ENCODE results near the gene WASL. TPM values are rescaled to one million over a fixed set of nuclear protein-coding genes. Genes with fewer than 3 reads are reported as not detected.
"Not testable (repeated sequence)": the region's sequence is repeated elsewhere in the genome, so short reads cannot be mapped to it uniquely, and the experiment has no call there.

WASL gene
- total RNA-seq, 4 donors from 2014 or later, result 30.4 to 41.4 (median 34.2) TPM

- TF ChIP-seq, protein P1, sequence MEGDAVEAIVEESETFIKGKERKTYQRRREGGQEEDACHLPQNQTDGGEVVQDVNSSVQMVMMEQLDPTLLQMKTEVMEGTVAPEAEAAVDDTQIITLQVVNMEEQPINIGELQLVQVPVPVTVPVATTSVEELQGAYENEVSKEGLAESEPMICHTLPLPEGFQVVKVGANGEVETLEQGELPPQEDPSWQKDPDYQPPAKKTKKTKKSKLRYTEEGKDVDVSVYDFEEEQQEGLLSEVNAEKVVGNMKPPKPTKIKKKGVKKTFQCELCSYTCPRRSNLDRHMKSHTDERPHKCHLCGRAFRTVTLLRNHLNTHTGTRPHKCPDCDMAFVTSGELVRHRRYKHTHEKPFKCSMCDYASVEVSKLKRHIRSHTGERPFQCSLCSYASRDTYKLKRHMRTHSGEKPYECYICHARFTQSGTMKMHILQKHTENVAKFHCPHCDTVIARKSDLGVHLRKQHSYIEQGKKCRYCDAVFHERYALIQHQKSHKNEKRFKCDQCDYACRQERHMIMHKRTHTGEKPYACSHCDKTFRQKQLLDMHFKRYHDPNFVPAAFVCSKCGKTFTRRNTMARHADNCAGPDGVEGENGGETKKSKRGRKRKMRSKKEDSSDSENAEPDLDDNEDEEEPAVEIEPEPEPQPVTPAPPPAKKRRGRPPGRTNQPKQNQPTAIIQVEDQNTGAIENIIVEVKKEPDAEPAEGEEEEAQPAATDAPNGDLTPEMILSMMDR (IDR thresholded peaks at IDR 0.05), result no peak
- no peak for TF ChIP-seq POLR2A (IDR thresholded peaks at IDR 0.05)
- no peak overlapping the region for H3K4me3 ChIP-seq (ENCODE audit: low read depth, poor library complexity, severe bottlenecking)
- 31 to 46% methylated on average over 2 of the region's 2 CpGs for WGBS, 2 donors
- DNase-seq (ENCODE audit: low spot score in 2 of 2), result no peak
- intact Hi-C loops (cut with DNase I; ENCODE audit: low total_unique reads), result loop anchor here (10.0 kb wide), 1 partner anchor 61 kb away; no protein-coding TSS in a partner anchor
Measured at GRCh38 chr7:123746055-123746454, 2.7 kb downstream of the WASL start.

DNA sequence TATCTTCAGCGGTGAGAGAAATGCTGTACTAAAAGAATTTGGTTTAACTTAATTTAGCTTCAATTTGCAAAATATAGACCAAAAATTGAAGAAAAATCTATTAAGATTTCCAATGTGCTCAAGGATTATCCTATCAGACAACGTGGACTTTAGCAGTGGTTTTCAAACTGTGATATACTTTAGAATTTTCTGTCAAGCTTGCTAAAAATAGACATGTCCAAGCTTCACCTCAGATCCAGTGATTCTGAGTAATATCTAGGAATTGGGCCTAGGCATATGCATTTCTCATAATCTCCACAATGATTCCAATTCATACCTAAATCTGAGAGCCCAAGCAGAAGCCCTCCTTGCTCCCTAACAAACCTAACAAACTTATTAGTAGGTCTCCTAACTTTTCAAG is 3.4 kb downstream of the WASL start:
- TF ChIP-seq POLR2A (IDR thresholded peaks at IDR 0.05), result no peak
- TF ChIP-seq, protein P1 (IDR thresholded peaks at IDR 0.05), result no peak
- intact Hi-C loops (cut with DNase I; ENCODE audit: low total_unique reads), result loop anchor here (10.0 kb wide), 1 partner anchor 61 kb away; no protein-coding TSS in a partner anchor
- WGBS, 2 donors, result 85 to 86% methylated on average over 2 of the region's 2 CpGs
- no peak overlapping the region for H3K4me3 ChIP-seq (ENCODE audit: low read depth, poor library complexity, severe bottlenecking)
- no peak for DNase-seq (ENCODE audit: low spot score in 2 of 2)

- 88 to 89% methylated on average over 1 of the region's 1 CpG for WGBS, 2 donors
- TF ChIP-seq POLR2A (IDR thresholded peaks at IDR 0.05), result no peak
- TF ChIP-seq, protein P1 (IDR thresholded peaks at IDR 0.05), result no peak
- no peak for DNase-seq (ENCODE audit: low spot score in 2 of 2)
- intact Hi-C loops (cut with DNase I; ENCODE audit: low total_unique reads), result loop anchor here (10.0 kb wide), 1 partner anchor 60 kb away; no protein-coding TSS in a partner anchor
- H3K4me3 ChIP-seq (ENCODE audit: low read depth, poor library complexity, severe bottlenecking), result no peak overlapping the region
Measured at GRCh38 chr7:123744416-123744815, 4.4 kb downstream of the WASL start.

- no peak overlapping the region for H3K4me3 ChIP-seq (ENCODE audit: low read depth, poor library complexity, severe bottlenecking)
- TF ChIP-seq POLR2A (IDR thresholded peaks at IDR 0.05), result no peak
- TF ChIP-seq, protein P1 (IDR thresholded peaks at IDR 0.05), result no peak
- DNase-seq (ENCODE audit: low spot score in 2 of 2), result no peak
- intact Hi-C loops (cut with DNase I; ENCODE audit: low total_unique reads), result loop anchor here (10.0 kb wide), 1 partner anchor 57 kb away; no protein-coding TSS in a partner anchor
Measured at GRCh38 chr7:123741940-123742339, 6.9 kb downstream of the WASL start.

DNA sequence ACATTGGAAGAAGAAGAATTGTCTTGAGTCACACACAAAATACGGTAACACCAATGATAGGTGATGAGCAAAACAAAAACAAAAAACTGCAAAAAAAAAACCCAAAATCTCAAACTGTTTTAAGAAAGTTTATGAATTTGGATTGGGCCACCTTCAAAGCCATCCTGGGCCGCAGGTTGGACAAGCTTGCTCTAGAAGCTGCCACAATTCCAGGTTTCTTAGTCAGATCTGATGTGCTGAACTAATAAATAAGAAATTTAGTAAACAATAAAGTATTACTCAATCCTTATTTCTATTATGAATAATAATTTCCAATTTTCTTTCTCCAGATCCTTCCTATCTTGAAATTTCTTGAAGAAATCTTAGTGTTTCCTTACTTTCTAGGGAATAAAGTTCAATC is 10.0 kb downstream of the WASL start:
- no peak overlapping the region for H3K4me3 ChIP-seq (ENCODE audit: low read depth, poor library complexity, severe bottlenecking)
- intact Hi-C loops (cut with DNase I; ENCODE audit: low total_unique reads), result no loop called here
- DNase-seq (ENCODE audit: low spot score in 2 of 2), result no peak
- WGBS, 2 donors, result 85 to 86% methylated on average over 2 of the region's 2 CpGs
- TF ChIP-seq, protein P1 (IDR thresholded peaks at IDR 0.05), result no peak
- no peak for TF ChIP-seq POLR2A (IDR thresholded peaks at IDR 0.05)

GRCh38 chr7:123738356-123738755 is 10.4 kb downstream of the WASL start:
- H3K4me3 ChIP-seq (ENCODE audit: low read depth, poor library complexity, severe bottlenecking), result no peak overlapping the region
- intact Hi-C loops (cut with DNase I; ENCODE audit: low total_unique reads), result no loop called here
- no peak for DNase-seq (ENCODE audit: low spot score in 2 of 2)
- 77 to 82% methylated on average over 3 of the region's 3 CpGs for WGBS, 2 donors
- TF ChIP-seq POLR2A (IDR thresholded peaks at IDR 0.05), result no peak
- TF ChIP-seq, protein P1 (IDR thresholded peaks at IDR 0.05), result no peak

DNA sequence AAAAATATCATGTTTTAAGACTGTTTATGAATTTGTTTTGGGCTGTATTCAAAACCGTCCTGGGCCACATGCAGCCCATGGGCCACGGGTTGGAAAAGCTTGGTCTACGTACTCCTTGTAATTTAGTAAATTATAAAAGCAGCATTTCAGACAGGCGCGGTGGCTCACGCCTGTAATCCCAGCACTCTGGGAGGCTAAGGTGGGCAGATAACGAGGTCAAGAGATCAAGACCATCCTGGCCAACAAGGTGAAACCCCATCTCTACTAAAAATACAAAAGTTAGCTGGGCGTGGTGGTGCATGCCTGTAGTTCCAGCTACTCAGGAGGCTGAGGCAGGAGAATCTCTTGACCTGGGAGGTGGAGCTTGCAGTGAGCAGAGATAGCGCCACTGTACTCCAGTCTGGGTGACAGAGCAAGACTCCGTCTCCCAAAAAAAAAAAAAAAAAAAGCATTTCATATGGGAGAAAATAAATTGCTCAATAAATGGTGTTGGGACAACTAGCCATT is 11.6 kb downstream of the WASL start:
- intact Hi-C loops (cut with DNase I; ENCODE audit: low total_unique reads); DNase-seq (ENCODE audit: low spot score in 2 of 2); H3K4me3 ChIP-seq (ENCODE audit: low read depth, poor library complexity, severe bottlenecking): not testable (repeated sequence)
- 95 to 96% methylated on average over 10 of the region's 10 CpGs for WGBS, 2 donors
